ENCODE data around the gene NLGN1.

Gene NLGN1

DNA sequence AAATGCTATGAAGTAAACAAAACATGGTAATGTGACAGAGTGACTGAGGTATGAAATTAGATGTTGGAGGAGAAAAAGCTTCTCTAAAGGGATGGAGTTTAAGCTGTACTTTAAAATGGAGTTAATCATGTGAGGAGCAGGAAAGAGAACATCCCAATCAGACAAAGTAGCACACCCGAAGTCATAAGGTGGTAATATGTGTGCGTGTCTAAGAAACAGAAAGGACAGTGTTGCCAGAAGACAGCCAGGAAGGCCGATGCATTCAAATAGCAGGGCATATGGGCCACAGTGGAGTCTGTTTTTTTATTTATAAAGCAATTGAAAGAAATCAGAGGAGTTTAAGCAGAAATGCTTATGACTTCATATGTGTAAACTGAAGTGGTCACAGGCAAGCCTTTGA lies 376.3 kb downstream of the NLGN1 start:
- DNase-seq = no peak

DNA sequence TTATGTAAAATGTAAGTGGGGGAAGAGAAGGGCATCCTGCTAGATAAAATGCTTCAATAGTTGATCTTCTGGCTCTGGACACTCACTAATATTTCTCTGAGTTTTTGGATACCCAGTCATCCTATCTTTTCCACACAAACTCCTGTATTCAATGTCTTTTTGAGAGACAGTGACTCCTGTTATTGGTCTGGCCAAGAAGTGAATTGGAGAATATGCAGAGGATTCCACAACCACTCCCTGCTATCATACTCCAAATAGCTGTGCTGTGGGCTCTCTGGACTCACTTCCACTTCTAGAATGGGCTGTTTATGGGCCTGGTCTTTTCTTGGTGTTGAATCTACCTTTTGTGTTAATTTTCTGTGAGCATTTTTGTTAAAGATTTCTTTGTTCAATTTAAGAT lies 376.8 kb downstream of the NLGN1 start:
- DNase-seq = no peak

DNA sequence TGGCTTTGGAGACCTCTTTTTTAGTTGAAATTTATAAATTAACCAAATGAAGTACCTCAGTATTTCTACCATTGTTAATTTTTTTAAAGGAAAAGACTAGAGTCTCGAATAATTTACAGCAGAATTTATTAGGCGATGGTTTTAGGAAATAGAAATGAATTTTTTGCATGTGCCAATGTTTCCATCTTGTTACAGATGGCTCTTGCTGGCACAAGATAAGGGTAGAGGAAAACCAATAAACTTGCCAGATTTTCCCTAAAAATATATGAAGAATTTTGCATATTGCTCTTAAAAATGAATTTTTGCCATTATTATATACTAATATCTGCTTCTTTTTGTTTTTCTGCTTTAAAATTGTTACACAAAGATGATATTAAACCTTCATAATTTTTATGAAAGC lies 380.7 kb downstream of the NLGN1 start:
- DNase-seq = no peak

DNA sequence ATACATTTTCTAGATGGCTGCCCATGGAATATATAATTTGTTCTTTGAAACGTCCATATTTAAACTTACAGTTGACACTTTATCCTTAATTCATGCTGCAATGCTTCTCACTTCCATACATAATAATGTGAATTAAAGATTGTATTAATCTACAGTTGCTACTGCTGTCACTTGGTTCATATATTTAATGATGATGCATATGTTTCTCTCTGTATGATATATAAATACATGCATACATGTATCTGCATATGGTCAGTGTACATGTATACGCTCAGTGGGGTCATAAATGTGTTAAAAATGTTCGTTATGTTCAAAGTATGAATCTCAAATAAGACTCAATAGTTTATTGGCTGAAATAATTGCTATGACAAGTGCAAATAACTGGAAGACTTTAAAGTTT lies 382.5 kb downstream of the NLGN1 start:
- no peak for DNase-seq

DNA sequence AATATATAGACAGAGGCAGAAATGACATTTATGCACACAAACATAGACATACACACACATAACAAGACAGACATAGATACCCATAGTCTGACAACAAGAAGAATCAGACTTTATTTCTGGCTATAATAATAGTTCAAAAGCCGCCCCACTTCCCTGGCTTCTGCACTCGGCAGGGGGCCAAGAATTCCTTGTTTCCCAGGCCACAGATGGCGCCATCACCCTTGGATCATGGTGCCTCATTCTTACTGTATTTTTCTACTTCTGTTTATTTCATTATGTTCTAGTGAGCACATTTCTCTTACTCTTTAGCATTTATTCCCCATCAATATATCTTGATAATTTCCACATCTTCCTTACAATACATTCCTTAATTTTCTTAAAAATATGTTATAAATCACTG lies 387.5 kb downstream of the NLGN1 start:
- no peak for DNase-seq

DNA sequence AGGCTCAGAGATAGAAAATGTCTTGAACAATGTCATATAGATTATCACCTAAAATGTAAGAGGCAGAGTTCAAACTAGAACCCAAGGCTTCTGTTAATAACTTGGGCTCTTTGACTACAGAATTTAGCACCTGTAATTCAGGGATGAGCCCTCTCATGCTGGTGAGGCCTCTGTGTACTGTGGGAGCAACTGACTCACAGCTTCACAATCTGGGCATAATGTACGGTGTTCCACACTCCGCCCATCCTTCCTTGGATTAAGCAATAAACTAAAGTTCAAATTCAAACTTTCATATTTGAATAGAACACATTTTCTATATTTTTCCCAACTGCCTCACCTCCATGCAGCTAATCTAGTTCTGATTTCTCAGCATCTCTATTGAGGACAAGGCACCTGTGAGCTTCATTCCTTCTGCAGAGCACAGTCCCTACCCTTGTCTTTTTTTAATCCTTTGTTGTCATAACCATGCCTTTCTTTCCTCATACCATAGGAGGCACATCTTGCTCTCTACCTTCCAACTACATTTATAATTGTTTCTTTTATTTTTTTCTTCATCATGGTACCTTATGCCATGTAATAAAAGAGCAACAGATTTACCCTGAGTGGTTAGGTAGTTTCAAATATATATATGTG lies 392.1 kb downstream of the NLGN1 start:
- no peak for DNase-seq

DNA sequence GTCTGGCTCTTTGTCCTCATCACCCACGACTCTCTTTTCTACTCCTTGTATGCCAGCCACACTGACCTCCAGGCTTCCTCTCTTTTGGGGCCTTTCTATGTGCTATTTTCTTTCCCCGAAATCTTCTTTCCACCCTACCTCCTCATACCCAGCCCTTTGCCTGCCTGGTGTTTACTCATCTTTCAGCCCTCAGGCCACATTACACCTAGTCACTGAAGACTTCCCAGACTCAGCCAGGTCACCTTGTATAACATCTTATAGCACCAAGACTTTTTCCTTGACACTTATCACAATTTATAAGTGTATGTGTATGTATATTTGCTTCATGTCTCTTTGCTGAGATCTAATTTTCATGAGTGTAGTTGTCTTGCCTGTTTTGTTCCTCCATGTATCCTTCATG lies 396.4 kb downstream of the NLGN1 start:
- no peak for DNase-seq

DNA sequence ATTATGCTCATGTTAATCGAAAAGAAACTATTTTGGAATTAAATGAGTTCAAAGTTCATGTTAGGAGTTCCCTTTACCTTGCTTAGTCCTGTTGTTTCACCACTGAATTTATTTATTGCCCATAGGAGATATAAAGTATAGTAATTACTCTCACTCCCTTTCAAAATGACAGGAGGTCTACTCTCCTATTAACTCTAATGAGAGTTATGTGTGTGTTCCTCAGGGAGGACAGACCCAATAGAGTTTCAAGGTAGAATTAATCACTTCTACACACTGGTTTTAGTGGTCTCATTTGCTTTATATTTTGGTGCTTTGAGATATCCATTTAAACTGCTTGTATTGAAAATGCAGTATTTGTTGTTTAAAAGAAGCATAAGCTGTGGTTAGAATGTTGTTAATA lies 398.9 kb downstream of the NLGN1 start:
- no peak for DNase-seq

DNA sequence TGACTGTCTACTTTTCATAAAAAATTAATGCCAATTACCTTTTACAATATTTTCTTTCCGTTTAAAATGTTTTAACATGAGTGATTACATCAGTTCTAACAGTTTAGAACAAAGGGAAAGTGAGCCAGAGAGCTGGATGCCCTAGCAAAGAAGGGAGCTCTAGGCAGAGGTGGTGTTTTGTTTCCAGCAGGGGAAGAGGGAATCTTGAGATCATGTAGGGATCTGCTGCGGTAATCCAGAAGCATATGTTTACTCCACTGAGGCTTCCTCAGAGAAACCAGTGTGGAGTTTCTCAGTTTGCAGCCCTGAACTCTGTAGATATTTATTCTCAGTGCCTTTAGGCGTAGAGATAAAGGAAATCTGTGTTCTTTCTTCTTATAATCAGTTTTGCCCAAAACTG lies 399.3 kb downstream of the NLGN1 start:
- no peak for DNase-seq

DNA sequence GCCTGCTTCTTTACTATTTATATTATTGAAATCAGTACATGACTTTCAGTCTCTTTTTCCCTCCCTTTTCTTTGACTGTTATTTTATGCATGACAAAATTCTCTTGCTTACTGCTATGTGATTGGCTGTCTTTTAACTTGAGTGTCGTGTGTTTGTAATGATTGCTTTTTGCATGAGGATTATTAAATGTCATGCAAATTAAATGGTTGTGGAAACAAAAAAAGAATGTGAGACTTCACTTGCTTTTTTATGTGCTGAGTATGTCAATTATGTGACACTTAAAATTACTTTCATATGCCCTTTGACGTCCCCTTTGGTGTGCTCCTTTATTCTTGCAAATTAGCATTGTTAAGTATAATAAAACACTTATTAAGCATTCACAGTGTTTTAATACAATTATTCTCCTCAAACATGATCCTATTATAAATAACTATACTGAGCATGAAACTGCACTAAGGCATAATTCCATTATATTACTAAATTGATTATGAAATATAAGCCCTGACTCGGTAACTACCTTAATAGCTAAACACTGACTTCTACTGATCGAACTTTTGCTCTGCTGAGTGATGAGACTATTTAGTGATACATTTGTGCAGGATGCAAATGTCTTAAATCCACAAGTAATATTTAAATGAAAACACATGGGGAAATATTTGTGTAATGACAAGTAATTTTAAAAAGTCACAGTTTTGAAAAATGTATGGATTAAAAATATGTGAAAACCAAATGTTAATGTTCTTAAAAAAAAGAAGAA lies 401.7 kb downstream of the NLGN1 start:
- DNase-seq = no peak

DNA sequence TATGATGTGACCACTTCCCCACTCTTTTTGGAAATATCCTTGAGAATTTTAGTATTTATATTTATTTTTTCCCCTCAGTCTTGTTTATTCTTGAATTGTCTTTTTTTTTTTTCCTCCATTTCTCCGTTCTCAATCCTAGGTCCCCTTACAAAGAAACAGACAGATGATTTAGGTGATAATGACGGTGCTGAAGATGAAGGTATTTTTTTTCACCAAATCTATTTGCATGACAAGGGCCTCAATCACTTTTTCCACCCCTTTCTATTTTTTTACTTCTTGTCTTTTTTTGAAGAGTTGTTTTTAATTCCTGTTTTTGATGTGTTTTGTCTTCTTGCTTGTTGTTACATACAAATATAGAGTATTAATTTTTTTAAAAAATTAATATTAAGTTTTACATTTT lies 402.6 kb downstream of the NLGN1 start:
- no peak for DNase-seq

DNA sequence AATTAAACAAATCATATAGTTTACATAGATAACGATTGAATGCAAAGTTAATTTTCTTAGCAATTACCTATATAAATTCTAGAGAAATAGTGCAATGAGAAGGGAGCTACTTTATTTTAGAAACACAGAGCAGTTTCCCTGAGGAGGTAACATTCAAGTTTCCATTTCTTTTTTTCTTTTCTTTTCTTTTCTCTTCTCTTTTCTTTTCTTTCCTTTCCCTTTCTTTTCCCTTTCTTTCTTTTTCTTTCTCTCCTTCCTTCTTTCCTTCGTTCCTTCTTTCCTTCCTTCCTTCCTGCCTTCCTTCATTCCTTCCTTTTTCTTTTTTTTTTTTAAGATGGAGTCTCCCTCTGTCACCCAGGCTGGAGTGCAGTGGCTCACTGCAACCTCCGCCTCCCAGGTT lies 417.3 kb downstream of the NLGN1 start:
- DNase-seq = no peak

DNA sequence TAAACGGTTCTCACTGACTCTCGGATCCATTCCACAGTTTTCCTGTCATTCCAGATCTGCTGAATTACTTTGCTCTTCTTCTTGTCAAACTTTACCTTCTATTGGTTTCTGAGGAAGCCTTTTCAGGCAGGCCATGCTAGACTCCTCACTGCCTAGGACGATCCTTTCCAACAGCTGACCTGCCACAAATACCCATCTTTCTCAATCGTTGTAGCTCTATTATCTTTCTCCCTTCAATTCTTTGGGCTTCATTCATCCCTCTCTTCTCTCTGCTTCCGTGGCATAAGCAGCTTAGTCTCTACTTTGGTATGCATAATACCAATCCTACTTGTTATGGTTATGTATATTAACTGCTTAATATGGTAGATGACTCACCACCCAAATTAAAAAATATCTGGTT lies 421.8 kb downstream of the NLGN1 start:
- no peak for DNase-seq

DNA sequence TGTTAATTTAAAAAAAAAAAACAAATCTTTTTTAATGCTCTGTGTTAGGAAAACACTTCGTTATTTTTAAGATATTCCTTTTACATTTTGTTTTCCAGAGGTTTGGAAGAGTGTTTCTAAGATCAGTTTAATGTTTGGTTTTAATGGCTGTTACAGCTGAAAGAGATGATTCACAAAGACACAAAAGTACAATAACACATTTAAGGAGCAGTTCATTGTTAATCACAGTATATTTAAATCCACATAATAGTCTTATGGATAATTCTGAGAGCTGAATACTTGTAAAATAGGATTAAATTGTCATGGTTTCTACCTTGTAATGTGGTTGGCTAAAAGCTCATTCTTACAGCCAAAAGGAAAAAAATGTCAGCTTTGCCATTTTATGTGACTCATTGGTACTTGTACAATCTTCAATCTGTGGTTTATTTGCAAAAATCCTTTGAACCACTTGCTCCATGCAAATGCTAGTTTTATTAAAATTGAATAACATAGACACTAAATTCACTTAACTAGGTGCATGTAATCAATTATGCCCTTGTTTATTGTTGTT lies 426.4 kb downstream of the NLGN1 start:
- DNase-seq = no peak

DNA sequence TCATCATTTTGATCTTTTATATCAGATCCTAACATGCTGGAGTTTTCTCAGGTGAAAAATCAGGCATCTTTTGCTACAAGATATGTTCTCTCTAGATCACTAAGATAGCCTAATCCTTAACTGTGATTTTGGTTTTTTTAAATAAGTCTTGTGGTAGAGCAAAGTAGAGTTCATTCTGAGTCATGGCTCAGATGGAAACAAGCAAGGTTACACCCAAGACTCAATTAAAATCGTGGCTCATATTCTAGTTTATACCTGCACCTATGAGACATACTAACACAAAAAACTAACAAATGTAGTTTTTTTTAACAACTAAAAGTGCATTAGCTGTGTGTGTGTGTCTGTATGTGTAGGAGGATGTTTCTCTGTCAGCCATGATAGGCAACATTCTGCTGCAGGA lies 428.2 kb downstream of the NLGN1 start:
- DNase-seq = no peak

DNA sequence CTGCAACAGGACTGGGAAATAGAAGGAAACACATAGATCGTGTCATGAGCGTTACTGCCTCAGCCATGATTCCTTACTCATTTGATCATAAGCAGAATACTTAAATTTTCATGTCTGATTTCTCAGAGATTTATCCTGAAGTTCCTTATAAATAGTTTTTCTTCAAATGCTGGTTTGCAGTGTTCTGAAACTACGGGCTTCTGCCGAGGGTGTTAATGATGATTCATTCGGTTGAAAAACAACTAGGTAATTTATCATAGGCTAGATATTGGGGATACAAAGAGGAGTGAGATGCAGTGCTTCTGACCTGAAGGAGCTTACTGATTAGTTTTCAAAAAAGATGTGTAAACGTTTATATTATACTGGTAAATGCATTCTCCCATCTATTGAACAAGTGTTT lies 428.9 kb downstream of the NLGN1 start:
- DNase-seq = no peak

DNA sequence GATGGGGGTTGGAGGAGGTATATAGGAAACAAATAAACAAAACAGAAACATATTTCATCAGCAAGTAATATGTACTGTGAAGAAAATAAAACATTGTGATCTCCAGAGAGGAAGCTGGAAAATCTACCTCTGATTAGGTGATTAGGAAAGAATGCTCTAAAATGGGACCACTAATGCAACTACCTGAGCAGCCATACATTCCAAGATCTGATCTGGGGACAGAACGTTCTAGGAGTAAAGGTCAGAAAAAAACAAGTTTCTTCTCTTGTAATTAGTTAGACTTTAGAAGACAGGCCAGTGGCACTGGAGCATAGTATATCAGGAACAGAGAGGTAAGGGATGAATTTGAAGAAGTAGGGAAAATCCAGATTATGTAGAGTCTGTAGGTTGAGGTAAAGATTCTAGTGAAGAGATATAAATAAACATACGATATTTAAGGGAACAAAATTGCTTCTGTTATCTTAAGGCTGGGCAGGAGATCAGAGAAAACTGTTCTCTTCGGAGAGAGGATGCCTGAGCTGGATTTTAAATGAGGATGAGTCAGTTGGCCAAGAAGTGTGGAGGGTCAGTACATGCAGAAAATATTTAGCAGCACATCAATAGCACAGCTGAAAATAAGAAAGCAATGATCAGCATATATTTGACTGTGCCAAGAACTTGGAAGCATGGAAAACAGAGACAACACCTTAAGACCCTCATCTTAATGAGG lies 429.5 kb downstream of the NLGN1 start:
- no peak for DNase-seq

DNA sequence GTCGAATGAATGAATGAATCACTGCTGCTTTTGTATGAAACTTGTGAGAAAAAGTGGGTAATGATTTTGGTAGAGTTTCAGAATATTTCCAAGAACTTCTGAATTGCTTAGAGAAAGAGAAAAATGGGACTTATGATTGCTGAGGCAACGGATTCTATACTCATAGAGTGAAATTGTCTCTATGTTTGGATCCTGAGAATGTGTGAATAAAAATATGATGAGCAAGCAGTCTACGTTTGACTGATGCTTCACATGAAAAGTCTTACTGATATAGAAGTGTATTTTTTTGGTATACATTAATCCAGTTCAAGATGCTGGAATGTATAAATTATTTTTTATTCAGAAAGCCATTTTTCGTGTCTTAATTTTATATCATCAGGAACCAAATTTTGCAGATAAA lies 441.1 kb downstream of the NLGN1 start:
- no peak for DNase-seq

DNA sequence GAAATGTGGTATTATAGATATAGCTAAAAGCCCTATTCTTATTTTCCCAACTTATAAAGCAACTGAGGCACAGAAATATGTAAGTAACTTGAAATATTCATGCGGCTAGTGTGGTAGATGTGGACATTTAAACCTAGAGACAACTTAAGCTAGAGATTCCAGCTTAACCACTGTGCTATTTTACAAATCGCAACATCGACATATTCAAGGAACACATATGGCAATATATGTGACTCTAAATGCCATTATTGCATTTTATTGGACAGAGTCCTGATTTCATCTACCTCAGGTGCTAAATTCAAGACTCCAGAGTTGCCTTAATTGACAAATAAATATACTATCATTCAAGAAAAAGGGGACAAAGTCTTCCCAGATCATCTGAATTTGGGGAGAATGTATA lies 442.3 kb downstream of the NLGN1 start:
- DNase-seq = no peak

DNA sequence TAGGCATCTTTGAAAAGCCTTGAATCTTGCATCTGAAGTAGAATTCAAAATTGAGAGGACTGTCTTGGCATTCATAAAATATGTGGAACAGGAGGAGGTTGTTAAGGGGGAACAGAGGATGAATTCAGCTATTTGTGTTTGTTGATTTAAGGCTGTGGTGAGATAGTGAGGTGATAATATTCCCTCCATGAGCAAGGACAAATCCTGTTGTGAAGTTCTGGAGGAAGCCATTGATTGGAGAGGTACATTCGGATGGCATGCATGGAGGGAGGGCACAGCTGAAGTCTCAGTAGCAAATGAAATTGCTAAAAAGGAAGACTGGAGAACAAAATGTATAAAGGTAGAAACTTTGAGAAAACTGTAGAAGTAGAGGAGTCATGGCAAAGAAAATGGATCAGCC lies 443.8 kb downstream of the NLGN1 start:
- DNase-seq = no peak

DNA sequence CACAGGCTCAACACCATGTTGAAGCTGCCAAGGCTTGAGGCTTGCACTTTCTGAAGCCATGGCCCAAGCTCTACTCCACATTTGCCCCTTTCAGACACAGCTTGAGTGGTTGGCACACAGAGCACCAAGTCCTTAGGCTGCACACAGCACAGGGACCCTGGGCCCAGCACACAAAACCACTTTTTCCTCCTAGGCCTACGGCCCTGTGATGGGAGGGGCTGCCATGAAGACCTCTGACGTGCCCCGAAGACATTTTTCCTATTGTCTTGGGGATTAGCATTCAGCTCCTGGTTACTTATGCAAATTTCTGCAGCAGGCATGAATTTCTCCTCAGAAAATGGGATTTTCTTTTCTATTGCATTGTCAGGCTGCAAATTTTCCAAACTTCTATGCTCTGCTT lies 445.5 kb downstream of the NLGN1 start:
- no peak for DNase-seq

DNA sequence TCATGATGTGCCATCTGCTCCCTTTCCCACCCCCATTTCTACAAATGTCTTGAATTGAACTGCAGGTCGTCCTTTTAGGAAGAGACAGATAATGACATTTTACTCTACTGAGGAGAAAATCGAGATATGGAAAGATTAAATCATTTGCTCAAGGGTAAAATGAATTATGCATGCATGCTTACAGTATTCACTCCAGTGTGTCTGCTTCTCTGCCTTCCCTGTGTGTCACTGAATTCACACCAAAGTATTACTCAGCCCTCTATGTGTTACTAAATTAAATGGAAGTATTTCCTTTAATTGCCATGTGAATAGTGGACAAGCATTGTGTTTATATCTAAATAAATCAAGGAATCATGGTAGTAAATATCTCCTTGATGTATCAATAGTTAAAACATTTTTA lies 449.0 kb downstream of the NLGN1 start:
- no peak for DNase-seq

DNA sequence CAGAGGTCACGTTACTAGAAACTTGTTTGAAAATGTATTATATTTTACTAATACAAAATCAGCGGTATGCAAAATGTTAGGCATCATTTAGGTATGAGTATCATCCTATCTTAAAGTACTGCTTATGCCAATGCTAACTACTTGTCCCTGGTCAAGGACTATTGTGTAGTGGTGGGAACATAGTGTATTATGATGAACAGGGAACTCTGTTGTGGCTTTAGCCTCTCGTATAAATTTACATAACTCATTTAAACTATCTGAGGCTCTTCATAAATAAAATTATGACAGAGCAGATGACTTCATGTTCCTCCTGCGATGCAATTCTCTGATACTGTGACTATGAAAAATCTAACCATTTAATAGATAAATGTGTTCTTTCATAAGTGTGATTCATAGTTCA lies 451.9 kb downstream of the NLGN1 start:
- DNase-seq = no peak

DNA sequence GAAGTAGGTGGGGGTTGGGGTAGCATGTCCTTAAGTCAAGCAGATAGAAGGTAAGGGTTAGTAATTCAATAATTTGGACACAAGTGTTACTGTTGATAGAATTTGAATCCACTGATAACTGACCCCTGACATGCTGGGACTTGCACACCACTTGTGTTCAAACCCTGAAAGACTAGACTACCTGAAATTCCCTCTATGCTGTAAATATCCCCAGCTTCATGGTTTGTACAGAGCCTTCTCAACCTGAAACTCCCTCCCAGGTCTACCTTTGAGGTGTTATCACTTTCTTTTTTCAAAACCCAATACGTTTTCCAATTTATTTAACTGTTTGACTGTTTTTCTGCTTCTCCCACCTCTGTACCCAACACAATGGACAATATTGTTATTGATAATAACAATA lies 459.6 kb downstream of the NLGN1 start:
- no peak for DNase-seq

Measured in hematopoietic multipotent progenitor cell treated with erythropoietin and hydrocortisone succinate and interleukin-3 and kit ligand, for 8 days (in vitro differentiated cells).